ENCODE measurements around the gene DOCK2. TPM values are rescaled to one million over a fixed set of nuclear protein-coding genes. Genes with fewer than 3 reads are reported as not detected.

Gene DOCK2
- total RNA-seq, 1 experiment from 2014 or later, result 0.26 TPM

DNA sequence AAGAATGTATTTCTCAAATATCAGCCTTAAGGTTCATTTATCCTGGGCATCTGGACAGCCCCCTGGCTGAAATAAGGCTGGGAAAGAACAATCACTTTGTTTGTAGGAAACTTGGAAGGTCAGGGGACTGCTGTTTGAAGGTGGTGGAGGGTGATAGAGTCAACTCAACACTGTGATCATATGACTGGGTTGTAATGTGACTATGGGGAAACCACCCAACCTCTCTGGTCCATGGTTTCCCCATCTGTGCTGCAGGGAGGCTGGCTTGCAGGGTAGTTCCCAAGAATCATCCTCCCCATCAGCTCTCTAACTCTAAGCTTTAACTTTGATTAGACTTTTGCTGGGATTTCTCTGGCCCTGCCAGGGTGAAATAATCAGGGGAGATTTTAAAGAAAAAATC lies 333.3 kb downstream of the DOCK2 start:
- Histone ChIP-seq H4K20me1 (ENCODE audit: low read length) (no peaks in the 10 kb centered on the region), H3K9ac (ENCODE audit: low read length) (peak overlapping the region; percentile 43), H2AFZ (ENCODE audit: low read length) (no peak overlapping the region), H3K4me2 (ENCODE audit: low read length) (peak overlapping the region; percentile 47), H3K79me2 (ENCODE audit: low read length) (peaks cover 7% of the 10 kb centered on the region; the same call in 1 of the 2 replicates), H3F3A (ENCODE audit: low read length, unreplicated experiment) (peaks cover 3% of the 10 kb centered on the region), H3K36me3 (ENCODE audit: low read depth, low read length) (no peaks in the 10 kb centered on the region), H3K4me1 (ENCODE audit: insufficient read depth, low read length) (peaks cover 29% of the 10 kb centered on the region), H3K27ac (ENCODE audit: low read length) (peak overlapping the region; percentile 83), H3K9me3 (ENCODE audit: low read length) (no peaks in the 10 kb centered on the region), H3K27me3 (ENCODE audit: low read length) (no peaks in the 10 kb centered on the region), H3K4me3 (ENCODE audit: low read length) (no peak overlapping the region), H3K9me2 (replicated peaks; ENCODE audit: low read length) (no peaks in the 10 kb centered on the region)
- BruUV-seq (replicated peaks), result no TSS peak
- ChIA-PET POLR2A (ENCODE audit: unreplicated experiment) (interaction anchor here (0.6 kb wide), 1 partner anchor 23 kb away, joined by 6 read pairs; no protein-coding TSS in a partner anchor), CTCF (interaction anchor here (0.6 to 1.8 kb wide), 2 partner anchors 10 to 378 kb away, joined by 4 to 8 read pairs; partner anchors contain the start of gene INSYN2B)
- intact Hi-C loops (cut with micrococcal nuclease), result loop anchor here (2.0 kb wide), 1 partner anchor 24 kb away; no protein-coding TSS in a partner anchor
- no peak for DNase-seq
- ATAC-seq, result no peak; the same call in 1 of the 2 replicates
- TF ChIP-seq EZH2 (IDR thresholded peaks at IDR 0.05; ENCODE audit: low read length, unreplicated experiment) (no peak), EZH2phosphoT487 (IDR thresholded peaks at IDR 0.05; ENCODE audit: borderline replicate concordance, low read length) (no peak)
- TF ChIP-seq, protein P1, sequence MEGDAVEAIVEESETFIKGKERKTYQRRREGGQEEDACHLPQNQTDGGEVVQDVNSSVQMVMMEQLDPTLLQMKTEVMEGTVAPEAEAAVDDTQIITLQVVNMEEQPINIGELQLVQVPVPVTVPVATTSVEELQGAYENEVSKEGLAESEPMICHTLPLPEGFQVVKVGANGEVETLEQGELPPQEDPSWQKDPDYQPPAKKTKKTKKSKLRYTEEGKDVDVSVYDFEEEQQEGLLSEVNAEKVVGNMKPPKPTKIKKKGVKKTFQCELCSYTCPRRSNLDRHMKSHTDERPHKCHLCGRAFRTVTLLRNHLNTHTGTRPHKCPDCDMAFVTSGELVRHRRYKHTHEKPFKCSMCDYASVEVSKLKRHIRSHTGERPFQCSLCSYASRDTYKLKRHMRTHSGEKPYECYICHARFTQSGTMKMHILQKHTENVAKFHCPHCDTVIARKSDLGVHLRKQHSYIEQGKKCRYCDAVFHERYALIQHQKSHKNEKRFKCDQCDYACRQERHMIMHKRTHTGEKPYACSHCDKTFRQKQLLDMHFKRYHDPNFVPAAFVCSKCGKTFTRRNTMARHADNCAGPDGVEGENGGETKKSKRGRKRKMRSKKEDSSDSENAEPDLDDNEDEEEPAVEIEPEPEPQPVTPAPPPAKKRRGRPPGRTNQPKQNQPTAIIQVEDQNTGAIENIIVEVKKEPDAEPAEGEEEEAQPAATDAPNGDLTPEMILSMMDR (conservative IDR thresholded peaks at IDR 0.05; ENCODE audit: low read depth, low read length), result no peak

DNA sequence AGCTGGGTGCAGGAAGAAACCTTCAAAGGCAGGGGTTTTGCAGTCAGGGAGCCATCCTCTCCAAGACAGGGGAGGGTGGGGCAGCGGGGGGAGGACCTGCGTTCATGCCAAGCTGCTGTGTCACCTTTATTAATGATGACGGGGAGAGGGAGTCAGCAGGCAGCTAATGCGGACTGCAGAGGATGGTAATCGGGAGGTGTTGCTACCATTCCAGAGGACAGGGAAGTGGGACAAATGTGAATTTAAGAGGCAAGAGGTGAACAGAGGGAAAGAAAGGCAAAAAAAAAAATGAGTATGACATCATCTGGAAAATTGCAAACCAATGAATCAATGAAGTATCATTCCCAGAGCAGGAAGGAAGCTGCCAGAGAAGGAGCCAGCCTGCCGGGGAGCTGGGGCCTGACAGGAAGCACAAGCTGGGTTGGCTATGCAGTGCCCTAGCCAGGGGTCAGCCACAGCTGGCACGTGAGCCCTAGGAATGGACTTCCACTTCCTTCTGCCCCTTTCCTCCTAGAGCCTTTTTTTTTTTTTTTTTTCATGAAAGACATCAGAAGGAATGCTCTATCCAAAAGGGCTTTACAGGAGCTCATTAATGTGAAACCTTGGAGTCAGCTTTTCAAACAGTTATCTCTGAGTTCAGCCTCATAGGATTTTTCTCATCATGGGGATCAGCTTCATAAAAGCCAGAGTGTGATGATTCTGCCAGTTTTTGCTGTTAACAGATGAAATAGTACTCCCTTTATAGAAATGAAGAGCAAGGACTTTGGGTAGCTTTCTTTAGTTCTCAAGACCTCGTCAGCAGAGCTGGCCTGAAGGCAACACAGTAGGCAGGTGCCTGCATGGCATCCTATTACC lies 334.1 kb downstream of the DOCK2 start:
- Histone ChIP-seq H3K79me2 (ENCODE audit: low read length) (peaks cover 9% of the 10 kb centered on the region; the same call in 1 of the 2 replicates), H4K20me1 (ENCODE audit: low read length) (no peaks in the 10 kb centered on the region), H3K36me3 (ENCODE audit: low read depth, low read length) (no peaks in the 10 kb centered on the region), H3K4me3 (ENCODE audit: low read length) (no peak overlapping the region), H3K9me2 (replicated peaks; ENCODE audit: low read length) (no peaks in the 10 kb centered on the region), H3K9ac (ENCODE audit: low read length) (peak overlapping the region; percentile 43), H3K27ac (ENCODE audit: low read length) (peak overlapping the region; percentile 83), H3K4me1 (ENCODE audit: insufficient read depth, low read length) (peaks cover 34% of the 10 kb centered on the region), H3K9me3 (ENCODE audit: low read length) (no peaks in the 10 kb centered on the region), H3F3A (ENCODE audit: low read length, unreplicated experiment) (peaks cover 3% of the 10 kb centered on the region), H3K4me2 (ENCODE audit: low read length) (peak overlapping the region; percentile 47), H3K27me3 (ENCODE audit: low read length) (no peaks in the 10 kb centered on the region), H2AFZ (ENCODE audit: low read length) (no peak overlapping the region)
- intact Hi-C loops (cut with micrococcal nuclease), result loop anchor here (2.0 kb wide), 1 partner anchor 24 kb away; no protein-coding TSS in a partner anchor
- ATAC-seq (peak; percentile 91), DNase-seq (peak; percentile 91)
- ChIA-PET CTCF (interaction anchor here (0.6 to 1.8 kb wide), 4 partner anchors 9 to 875 kb away, joined by 3 to 8 read pairs (median 4); partner anchors contain the start of gene INSYN2B), POLR2A (ENCODE audit: unreplicated experiment) (interaction anchor here (0.6 to 1.0 kb wide), 3 partner anchors 18 to 25 kb away, joined by 4 to 6 read pairs (median 5); no protein-coding TSS in a partner anchor)
- TF ChIP-seq EZH2 (IDR thresholded peaks at IDR 0.05; ENCODE audit: low read length, unreplicated experiment) (no peak), EZH2phosphoT487 (IDR thresholded peaks at IDR 0.05; ENCODE audit: borderline replicate concordance, low read length) (no peak)
- TF ChIP-seq, protein P1 (conservative IDR thresholded peaks at IDR 0.05; ENCODE audit: low read depth, low read length), result no peak
- TSS peak; percentile 94 for BruUV-seq (replicated peaks)

Measured in PC-3 (cell line).